Measurements from ENCODE around the gene SIX3. TPM values are rescaled to one million over a fixed set of nuclear protein-coding genes. Genes with fewer than 3 reads are reported as not detected.

SIX3 gene
- total RNA-seq: under 0.01 and 0.39 TPM in 2 replicates

GRCh38 chr2:44941551-44942234 is at the start of gene SIX3:
SIX3 (plus strand) TSS chr2:44941702; CDS start chr2:44942105, 403 bp downstream.

Small RNAs within 50 kb of the gene (small RNA-seq; reads per million reads assigned to genes)
- gene RF02246 (not detected), gene RF02247 (not detected), gene RF02248 (not detected), gene RF02250 (not detected), gene RF02251 (not detected), gene RF02252 (not detected)

Other genes with a start within 250 kb of the SIX3 start
- gene SIX2, start 67.8 kb downstream of the SIX3 start, total RNA-seq: 11.4 and 11.7 TPM in 2 replicates